IMR-90 (cell line): ENCODE results near the gene SS18L1. TPM values are rescaled to one million over a fixed set of nuclear protein-coding genes. Genes with fewer than 3 reads are reported as not detected.

Source experiments
- ATAC-seq: fragments of 200-7000 bp; cut with Tn5 transposase; 2 replicates; pipeline ENCODE4 v1.9.1; 2020; ENCODE audit warnings: low read depth, mild to moderate bottlenecking, moderate library complexity
- BruUV-seq: library from RNA; stranded (reverse); fragments of 400-500 nt; replicated peaks from 2 replicates; lab custom pipeline; 2021; lab: Mats Ljungman, UMichigan
- CTCF ChIA-PET: fragments of 300-600 bp; formaldehyde crosslinking; extraction: SDS; loops from one replicate; lab custom pipeline; 2021; ENCODE audit warnings: antibody characterized with exemption; lab: Yijun Ruan, JAX
- POLR2A ChIA-PET: fragments of 300-600 bp; sonication (Branson Sonifier 250); formaldehyde crosslinking; loops from one replicate; lab custom pipeline; 2022; ENCODE audit warnings: antibody characterized with exemption; ENCODE audit not compliant: unreplicated experiment; lab: Charles Lee
- DNase-seq: peaks from one replicate; pipeline ENCODE4 v3.0.0; 2013
- H2AFZ ChIP-seq: replicated peaks from 2 replicates; pipeline ENCODE3; 2013; ENCODE audit warnings: low read length, mild to moderate bottlenecking; ENCODE audit not compliant: poor library complexity
- H2AK5ac ChIP-seq: 2 replicates; pipeline ENCODE4 v1.6.1; 2013; ENCODE audit warnings: low read depth, low read length, inconsistent platforms
- H2AK9ac ChIP-seq: replicated peaks from 2 replicates; pipeline ENCODE3; 2013; ENCODE audit warnings: mild to moderate bottlenecking, low read depth, low read length, moderate library complexity; ENCODE audit not compliant: poor library complexity
- H2BK120ac ChIP-seq: 2 replicates; pipeline ENCODE4 v1.6.1; 2013; ENCODE audit warnings: low read depth, low read length, inconsistent platforms
- H2BK15ac ChIP-seq: 3 replicates; pipeline ENCODE4 v1.6.1; 2013; ENCODE audit warnings: low read depth, low read length, inconsistent platforms
- H2BK20ac ChIP-seq: 2 replicates; pipeline ENCODE4 v1.6.1; 2013; ENCODE audit warnings: low read depth, mild to moderate bottlenecking, inconsistent platforms, low read length, moderate library complexity
- H2BK5ac ChIP-seq: 2 replicates; pipeline ENCODE4 v1.6.1; 2013; ENCODE audit warnings: mild to moderate bottlenecking, low read depth, low read length, inconsistent platforms; ENCODE audit not compliant: poor library complexity, severe bottlenecking
- H3K14ac ChIP-seq: replicated peaks from 2 replicates; pipeline ENCODE4 v1.6.1; 2013; ENCODE audit warnings: low read depth, low read length, inconsistent platforms
- H3K18ac ChIP-seq: 2 replicates; pipeline ENCODE4 v1.6.1; 2013; ENCODE audit warnings: low read depth, low read length, control low read depth
- H3K23ac ChIP-seq: 2 replicates; pipeline ENCODE4 v1.6.1; 2013; ENCODE audit warnings: low read depth, low read length, inconsistent platforms
- H3K27ac ChIP-seq: 2 replicates; pipeline ENCODE4 v1.5.1; 2013; ENCODE audit warnings: mild to moderate bottlenecking, control low read depth, low read length; ENCODE audit not compliant: insufficient read depth
- H3K27me3 ChIP-seq: 2 replicates; pipeline ENCODE4 v1.6.1; 2013; ENCODE audit warnings: low read length; ENCODE audit not compliant: control insufficient read depth, insufficient read depth
- H3K36me3 ChIP-seq: 2 replicates; pipeline ENCODE4 v1.6.1; 2013; ENCODE audit warnings: low read length, mixed read lengths; ENCODE audit not compliant: control insufficient read depth, insufficient read depth
- H3K4ac ChIP-seq: 2 replicates; pipeline ENCODE4 v1.6.1; 2013; ENCODE audit warnings: low read depth, low read length, inconsistent platforms
- H3K4me1 ChIP-seq: 2 replicates; pipeline ENCODE4 v1.6.1; 2013; ENCODE audit warnings: low read length, mixed read lengths; ENCODE audit not compliant: control insufficient read depth, insufficient read depth
- H3K4me2 ChIP-seq: 2 replicates; pipeline ENCODE4 v1.6.1; 2013; ENCODE audit warnings: low read depth, mild to moderate bottlenecking, control low read depth, low read length, moderate library complexity
- H3K4me3 ChIP-seq: 2 replicates; pipeline ENCODE4 v1.5.1; 2013; ENCODE audit warnings: low read depth, mild to moderate bottlenecking, control low read depth, low read length, moderate library complexity; ENCODE audit not compliant: insufficient read depth
- H3K56ac ChIP-seq: 2 replicates; pipeline ENCODE4 v1.6.1; 2013; ENCODE audit warnings: low read length, inconsistent platforms; ENCODE audit not compliant: insufficient read depth; ENCODE audit errors: extremely low read depth
- H3K79me1 ChIP-seq, 2 experiments: 2 replicates each; pipeline ENCODE4 v1.6.1; 2013; ENCODE audit warnings: low read length in 2 of 2, inconsistent platforms in 1 of 2, low read depth in 1 of 2
- H3K9ac ChIP-seq: 2 replicates; pipeline ENCODE4 v1.6.1; 2013; ENCODE audit warnings: low read depth, low read length, control low read depth
- H3K9me1 ChIP-seq: 2 replicates; pipeline ENCODE4 v1.6.1; 2013; ENCODE audit warnings: low read length, inconsistent platforms; ENCODE audit not compliant: insufficient read depth
- H3K9me3 ChIP-seq: 2 replicates; pipeline ENCODE4 v1.6.1; 2013; ENCODE audit warnings: low read length; ENCODE audit not compliant: control insufficient read depth, insufficient read depth
- H4K20me1 ChIP-seq: 2 replicates; pipeline ENCODE4 v1.6.1; 2013; ENCODE audit warnings: low read length, inconsistent platforms; ENCODE audit not compliant: insufficient read depth
- H4K5ac ChIP-seq: 2 replicates; pipeline ENCODE4 v1.6.1; 2013; ENCODE audit warnings: mild to moderate bottlenecking, low read depth, low read length, control low read depth
- H4K8ac ChIP-seq, 2 experiments: 2 replicates each; pipeline ENCODE4 v1.6.1; 2013; ENCODE audit warnings: low read depth in 2 of 2, low read length in 2 of 2, control low read depth in 1 of 2, inconsistent platforms in 1 of 2
- H4K91ac ChIP-seq: 2 replicates; pipeline ENCODE4 v1.6.1; 2013; ENCODE audit warnings: low read depth, low read length, inconsistent platforms; ENCODE audit not compliant: insufficient read depth
- CTCF ChIP-seq: conservative IDR thresholded peaks from 2 replicates; pipeline ENCODE4 v1.5.1; 2012; ENCODE audit warnings: mild to moderate bottlenecking, low read depth, low read length, improper control_type of control experiment
- RCOR1 ChIP-seq: IDR thresholded peaks from 2 replicates; pipeline ENCODE4 v1.6.1; 2012; ENCODE audit warnings: mild to moderate bottlenecking, low read length, improper control_type of control experiment; ENCODE audit not compliant: insufficient replicate concordance
- WGBS, 2 experiments: methylation state at CpG; one replicate each; pipeline versions ENCODE4 v1.1.5 to v1.1.7; 2013; ENCODE audit warnings: missing lambda C conversion rate in 2 of 2; ENCODE audit not compliant: insufficient read length in 1 of 2; ENCODE audit errors: extremely low coverage in 2 of 2; 5-methylcytosine and 5-hydroxymethylcytosine counted together
- dilution Hi-C: fragments of 300-500 bp; cut with HindIII; formaldehyde crosslinking; loops from one replicate; pipeline ENCODE4 v1.14.3; 2018; ENCODE audit warnings: low sequenced_read_pairs; ENCODE audit not compliant: unreplicated experiment
- in situ Hi-C: fragments of 300-500 bp; cut with MboI; formaldehyde crosslinking; loops from 3 replicates; pipeline ENCODE4 v1.14.3; 2019; ENCODE audit warnings: low sequenced_read_pairs, inconsistent platforms, mixed read lengths
- intact Hi-C: fragments of 100-400 bp; cut with micrococcal nuclease; formaldehyde crosslinking; loops from 2 replicates; pipeline ENCODE4 v1.10.0; 2022
- polyA plus RNA-seq, 3 experiments: library from polyadenylated mRNA; depleted of rRNA; stranded (reverse); fragments of >200 nt; gene quantifications; 2 replicates each; pipeline ENCODE4 v1.2.3, GENCODE V29; 2012; ENCODE audit warnings: low replicate concordance in 1 of 3
- total RNA-seq: library from RNA; depleted of rRNA; stranded (reverse); fragments of >200 nt; gene quantifications from 2 replicates; pipeline ENCODE4 v1.2.3, GENCODE V29; 2012

SS18L1 gene
- total and polyA plus RNA-seq, 2 of the 4 experiments (the other 2 are of a cell fraction), result 8.1 to 12.2 TPM

GRCh38 chr20:62148908-62149314 lies 5.3 kb downstream of the SS18L1 start:
- H3K4me3 ChIP-seq, result no peak overlapping the region
- 0 out of 2 replicates have a peak overlapping the region, but pooled peaks have one; percentile 15 for H2AK5ac ChIP-seq
- H3K56ac ChIP-seq, result no peak overlapping the region
- CTCF ChIA-PET, result no interaction called here
- H2BK20ac ChIP-seq, result no peak overlapping the region
- intact Hi-C loops, result no loop called here
- POLR2A ChIA-PET, result no interaction called here
- ATAC-seq, result no peak
- BruUV-seq, result no TSS peak
- H4K5ac ChIP-seq, result no peak overlapping the region
- H3K4me2 ChIP-seq, result no peak overlapping the region
- in situ Hi-C loops, result no loop called here
- no peaks in the 10 kb centered on the region for H3K9me3 ChIP-seq
- no peak overlapping the region for H3K27ac ChIP-seq
- no peak overlapping the region for H4K8ac ChIP-seq
- H2BK15ac ChIP-seq, result no peak overlapping the region
- no peak overlapping the region; the same call in 1 of the 2 replicates for H3K4ac ChIP-seq
- peaks cover 15% of the 10 kb centered on the region for H3K36me3 ChIP-seq
- H4K20me1 ChIP-seq, result peaks cover 87% of the 10 kb centered on the region
- peaks cover 11% of the 10 kb centered on the region for H3K4me1 ChIP-seq
- H3K9me1 ChIP-seq, result peaks cover 43% of the 10 kb centered on the region
- H2AK9ac ChIP-seq, result no peak overlapping the region
- no peak overlapping the region for H4K91ac ChIP-seq
- H3K79me1 ChIP-seq, result peaks cover 22 to 92% of the 10 kb centered on the region in 2 experiments
- H2BK5ac ChIP-seq, result no peak overlapping the region
- H2AFZ ChIP-seq, result no peak overlapping the region
- TF ChIP-seq CTCF (no peak), RCOR1 (no peak)
- no peak overlapping the region for H3K18ac ChIP-seq
- H3K27me3 ChIP-seq, result no peaks in the 10 kb centered on the region
- dilution Hi-C loops, result no loop called here
- no peak overlapping the region for H3K23ac ChIP-seq
- H3K14ac ChIP-seq, result no peak overlapping the region
- WGBS, 2 experiments, result 96% methylated on average over 10 of the region's 20 CpGs; no CpG with 5 or more reads in 1 of the 2 experiments
- no peak for DNase-seq
- H3K9ac ChIP-seq, result no peak overlapping the region
- no peak overlapping the region for H2BK120ac ChIP-seq
